Liver (tissue), 9 donors: ENCODE results near the gene TSHR. TPM values are rescaled to one million over a fixed set of nuclear protein-coding genes. Genes with fewer than 3 reads are reported as not detected.

ENCODE experiments used
- DNase-seq: peaks from one replicate; pipeline ENCODE4 v3.0.0-alpha.2; 2017; ENCODE audit warnings: low spot score
- H3K27ac ChIP-seq, 2 donors: one replicate each; pipeline ENCODE4 v1.7.0; 2013; ENCODE audit warnings: inconsistent platforms in 2 of 2, low read length in 2 of 2, control low read depth in 1 of 2, low read depth in 1 of 2, mild to moderate bottlenecking in 1 of 2
- H3K27me3 ChIP-seq, 4 donors: one replicate each; pipeline versions ENCODE4 v1.6.1 to v1.7.0; 2013; ENCODE audit warnings: low read length in 3 of 4, inconsistent platforms in 1 of 4, mild to moderate bottlenecking in 1 of 4, moderate library complexity in 1 of 4; ENCODE audit not compliant: control insufficient read depth in 4 of 4, insufficient read depth in 4 of 4
- H3K36me3 ChIP-seq, 4 donors: one replicate each; pipeline versions ENCODE4 v1.6.1 to v1.7.0; 2013; ENCODE audit warnings: low read length in 3 of 4, mild to moderate bottlenecking in 3 of 4, low read depth in 1 of 4, moderate library complexity in 1 of 4; ENCODE audit not compliant: control insufficient read depth in 4 of 4, insufficient read depth in 3 of 4
- H3K4me1 ChIP-seq, 4 donors: one replicate each; pipeline versions ENCODE4 v1.6.1 to v1.7.0; 2013; ENCODE audit warnings: low read length in 3 of 4, mild to moderate bottlenecking in 3 of 4, moderate library complexity in 1 of 4; ENCODE audit not compliant: control insufficient read depth in 4 of 4, insufficient read depth in 4 of 4
- H3K4me3 ChIP-seq, 3 donors: one replicate each; pipeline versions ENCODE4 v1.6.1 to v1.7.0; 2013; ENCODE audit warnings: low read length in 3 of 3, control low read depth in 1 of 3, low read depth in 1 of 3, mild to moderate bottlenecking in 1 of 3
- H3K9ac ChIP-seq, 2 donors: one replicate each; pipeline ENCODE4 v1.7.0; 2013; ENCODE audit warnings: low read length in 2 of 2, mild to moderate bottlenecking in 2 of 2, moderate library complexity in 2 of 2, control low read depth in 1 of 2, low read depth in 1 of 2
- H3K9me3 ChIP-seq, 4 donors: one replicate each; pipeline versions ENCODE4 v1.6.1 to v1.7.0; 2013; ENCODE audit warnings: low read length in 3 of 4; ENCODE audit not compliant: control insufficient read depth in 4 of 4
- EGR1 ChIP-seq, 2 donors: IDR thresholded peaks; 2 replicates each; pipeline ENCODE4 v1.6.1; 2016 to 2018; ENCODE audit warnings: antibody characterized with exemption in 2 of 2, low read depth in 2 of 2
- FOXA1 ChIP-seq: IDR thresholded peaks from 2 replicates; pipeline ENCODE4 v1.6.1; 2016; ENCODE audit warnings: antibody characterized with exemption
- FOXA2 ChIP-seq: IDR thresholded peaks from 2 replicates; pipeline ENCODE4 v1.6.1; 2016; ENCODE audit warnings: antibody characterized with exemption
- HNF4A ChIP-seq, 2 donors: conservative IDR thresholded peaks; 2 replicates each; pipeline ENCODE4 v1.6.1; 2016; ENCODE audit warnings: antibody characterized with exemption in 2 of 2, mild to moderate bottlenecking in 2 of 2
- JUND ChIP-seq, 2 donors: IDR thresholded peaks; 2 replicates each; pipeline ENCODE4 v1.6.1; 2016; ENCODE audit warnings: antibody characterized with exemption in 2 of 2
- NR2F2 ChIP-seq: IDR thresholded peaks from 2 replicates; pipeline ENCODE4 v1.6.1; 2016; ENCODE audit warnings: antibody characterized with exemption
- RXRA ChIP-seq, 2 donors: IDR thresholded peaks; 2 replicates each; pipeline ENCODE4 v1.6.1; 2017 to 2018; ENCODE audit warnings: antibody characterized with exemption in 2 of 2, mild to moderate bottlenecking in 1 of 2
- SP1 ChIP-seq: IDR thresholded peaks from 2 replicates; pipeline ENCODE4 v1.6.1; 2018; ENCODE audit warnings: antibody characterized with exemption, mild to moderate bottlenecking
- YY1 ChIP-seq: IDR thresholded peaks from 2 replicates; pipeline ENCODE4 v1.6.1; 2016; ENCODE audit warnings: antibody characterized with exemption, mild to moderate bottlenecking
- WGBS: extraction: QIAGEN DNeasy Blood & Tissue Kit; methylation state at CpG from one replicate; pipeline ENCODE4 v1.1.7; 2013; 5-methylcytosine and 5-hydroxymethylcytosine counted together
- polyA plus RNA-seq, 2 donors: library from polyadenylated mRNA; stranded (reverse) in 1 of 2; unstranded in 1 of 2; fragments of 200-250 nt in 1 of 2; fragments of >200 nt in 1 of 2; fragmentation: Nextera tagmentation in 1 of 2; extraction: Ambion mirVana in 1 of 2; gene quantifications; one replicate each; pipeline versions ENCODE4 v1.2.1 to v1.2.3, GENCODE V29; 2013 to 2015
- total RNA-seq, 2 donors: library from RNA; depleted of rRNA; stranded (reverse); fragments of >200 nt; gene quantifications; one replicate each; pipeline ENCODE4 v1.2.3, GENCODE V29; 2014
- TF ChIP-seq, protein P1 (sequence below): IDR thresholded peaks from 2 replicates; pipeline ENCODE4 v1.6.1; 2016; ENCODE audit warnings: antibody characterized with exemption
- TF ChIP-seq, protein P2 (sequence below): fragments of 150-350 bp; IDR thresholded peaks from 2 replicates; pipeline ENCODE4 v1.5.1; 2017; ENCODE audit warnings: improper control_type of control experiment, low read depth, low read length; ENCODE audit not compliant: missing input control
- TF ChIP-seq, protein P3 (sequence below): IDR thresholded peaks from 2 replicates; pipeline ENCODE4 v1.6.1; 2016; ENCODE audit warnings: antibody characterized with exemption
- TF ChIP-seq, protein P4 (sequence below): IDR thresholded peaks from 2 replicates; pipeline ENCODE4 v1.6.1; 2016; ENCODE audit warnings: antibody characterized with exemption
- TF ChIP-seq, protein P5 (sequence below): IDR thresholded peaks from 2 replicates; pipeline ENCODE4 v1.6.1; 2016; ENCODE audit warnings: antibody characterized with exemption, mild to moderate bottlenecking
- donor health status: healthy.
- donor health status: healthy.
- donor health status: healthy.
- donor health status: healthy.
- donor health status: healthy.

The TSHR gene
- total and polyA plus RNA-seq, 4 donors, result 0.08 to 3.2 TPM; not detected in 2

DNA sequence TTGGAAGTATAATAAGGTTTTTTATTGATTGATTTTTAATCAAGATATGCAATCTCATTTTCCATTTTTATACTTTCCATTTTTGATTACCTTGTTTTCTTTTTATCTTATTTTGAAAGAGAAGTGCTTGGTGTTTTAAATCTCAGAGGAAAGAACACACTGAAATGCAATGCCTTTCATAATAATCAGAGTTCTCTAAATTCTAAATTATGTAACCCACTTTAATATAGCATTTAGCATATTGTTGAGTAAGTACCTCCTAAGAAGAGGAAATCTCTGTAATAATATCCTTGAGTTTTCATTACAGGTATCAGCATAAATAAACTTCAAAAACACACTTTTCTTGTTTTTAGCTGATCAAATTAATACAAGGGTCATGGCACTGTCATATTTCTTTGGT, 168.4 kb downstream of the TSHR start (continued):
- TF ChIP-seq, protein P1, sequence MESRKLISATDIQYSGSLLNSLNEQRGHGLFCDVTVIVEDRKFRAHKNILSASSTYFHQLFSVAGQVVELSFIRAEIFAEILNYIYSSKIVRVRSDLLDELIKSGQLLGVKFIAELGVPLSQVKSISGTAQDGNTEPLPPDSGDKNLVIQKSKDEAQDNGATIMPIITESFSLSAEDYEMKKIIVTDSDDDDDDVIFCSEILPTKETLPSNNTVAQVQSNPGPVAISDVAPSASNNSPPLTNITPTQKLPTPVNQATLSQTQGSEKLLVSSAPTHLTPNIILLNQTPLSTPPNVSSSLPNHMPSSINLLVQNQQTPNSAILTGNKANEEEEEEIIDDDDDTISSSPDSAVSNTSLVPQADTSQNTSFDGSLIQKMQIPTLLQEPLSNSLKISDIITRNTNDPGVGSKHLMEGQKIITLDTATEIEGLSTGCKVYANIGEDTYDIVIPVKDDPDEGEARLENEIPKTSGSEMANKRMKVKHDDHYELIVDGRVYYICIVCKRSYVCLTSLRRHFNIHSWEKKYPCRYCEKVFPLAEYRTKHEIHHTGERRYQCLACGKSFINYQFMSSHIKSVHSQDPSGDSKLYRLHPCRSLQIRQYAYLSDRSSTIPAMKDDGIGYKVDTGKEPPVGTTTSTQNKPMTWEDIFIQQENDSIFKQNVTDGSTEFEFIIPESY, result no peak
- no peak for TF ChIP-seq SP1
- no peak for TF ChIP-seq NR2F2
- no peak for TF ChIP-seq EGR1 (IDR thresholded peaks at IDR 0.05; ENCODE audit: low read depth in 2 of 2)
- no peak for TF ChIP-seq RXRA (IDR thresholded peaks at IDR 0.05)

DNA sequence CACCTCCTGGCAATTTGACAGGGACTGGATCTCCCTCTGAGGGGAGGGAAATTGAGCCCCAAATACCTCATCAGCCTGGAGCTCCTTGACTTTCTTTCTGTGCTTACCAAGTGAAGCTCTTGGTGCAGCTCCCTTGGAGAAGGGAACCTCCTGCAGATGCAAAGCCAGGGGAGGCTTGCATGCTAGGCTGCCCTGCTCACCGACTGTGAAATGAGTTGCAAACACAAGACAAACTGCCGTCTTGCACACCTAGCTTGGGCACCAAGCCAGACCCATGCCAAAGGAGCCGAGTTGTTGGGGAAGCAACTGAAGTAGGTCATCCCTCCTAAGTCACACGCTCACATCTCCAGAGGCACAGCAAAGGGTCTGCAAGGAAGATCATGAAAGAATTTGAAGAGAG, 170.1 kb downstream of the TSHR start:
- TF ChIP-seq FOXA1, result no peak
- no peak for TF ChIP-seq JUND (IDR thresholded peaks at IDR 0.05)
- TF ChIP-seq, protein P2, sequence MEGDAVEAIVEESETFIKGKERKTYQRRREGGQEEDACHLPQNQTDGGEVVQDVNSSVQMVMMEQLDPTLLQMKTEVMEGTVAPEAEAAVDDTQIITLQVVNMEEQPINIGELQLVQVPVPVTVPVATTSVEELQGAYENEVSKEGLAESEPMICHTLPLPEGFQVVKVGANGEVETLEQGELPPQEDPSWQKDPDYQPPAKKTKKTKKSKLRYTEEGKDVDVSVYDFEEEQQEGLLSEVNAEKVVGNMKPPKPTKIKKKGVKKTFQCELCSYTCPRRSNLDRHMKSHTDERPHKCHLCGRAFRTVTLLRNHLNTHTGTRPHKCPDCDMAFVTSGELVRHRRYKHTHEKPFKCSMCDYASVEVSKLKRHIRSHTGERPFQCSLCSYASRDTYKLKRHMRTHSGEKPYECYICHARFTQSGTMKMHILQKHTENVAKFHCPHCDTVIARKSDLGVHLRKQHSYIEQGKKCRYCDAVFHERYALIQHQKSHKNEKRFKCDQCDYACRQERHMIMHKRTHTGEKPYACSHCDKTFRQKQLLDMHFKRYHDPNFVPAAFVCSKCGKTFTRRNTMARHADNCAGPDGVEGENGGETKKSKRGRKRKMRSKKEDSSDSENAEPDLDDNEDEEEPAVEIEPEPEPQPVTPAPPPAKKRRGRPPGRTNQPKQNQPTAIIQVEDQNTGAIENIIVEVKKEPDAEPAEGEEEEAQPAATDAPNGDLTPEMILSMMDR, result no peak
- TF ChIP-seq YY1, result no peak
- TF ChIP-seq NR2F2, result no peak
- TF ChIP-seq, protein P1, result no peak
- Histone ChIP-seq H3K36me3 (peaks cover 0 to 9% (median 3%) of the 10 kb centered on the region in 4 donors), H3K4me3 (no peak overlapping the region), H3K9ac (no peak overlapping the region), H3K27ac (no peak overlapping the region), H3K4me1 (no peaks in the 10 kb centered on the region), H3K27me3 (no peaks in the 10 kb centered on the region), H3K9me3 (no peaks in the 10 kb centered on the region)
- WGBS, result 92% methylated on average over 4 of the region's 4 CpGs
- no peak for DNase-seq

DNA sequence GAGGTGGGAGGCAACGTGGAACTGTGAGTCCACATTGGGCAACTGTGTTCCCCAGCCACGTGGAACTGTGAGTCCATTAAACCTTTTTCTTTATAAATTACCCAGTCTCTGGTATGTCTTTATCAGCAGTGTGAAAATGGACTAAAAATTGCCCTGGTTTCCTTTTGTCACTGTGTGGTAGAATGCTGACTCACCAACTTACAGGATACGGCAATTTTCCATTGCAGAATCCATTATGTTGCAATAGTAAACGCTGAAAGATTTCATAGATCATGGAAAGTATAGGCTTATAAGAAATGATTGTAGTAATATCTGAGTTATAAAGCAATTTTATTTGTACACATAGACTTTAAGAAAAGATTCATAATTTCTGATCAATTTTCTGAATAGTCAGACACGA, 172.4 kb downstream of the TSHR start:
- peaks cover 0 to 11% (median 8%) of the 10 kb centered on the region in 4 donors for H3K4me1 ChIP-seq
- H3K27me3 ChIP-seq, result no peaks in the 10 kb centered on the region
- H3K36me3 ChIP-seq, result peaks cover 0 to 3% (median 1%) of the 10 kb centered on the region in 4 donors
- H3K4me3 ChIP-seq, result no peak overlapping the region
- peak overlapping the region in 1 of 2 donors; percentile 23 for H3K27ac ChIP-seq
- no peak for DNase-seq
- no peak overlapping the region for H3K9ac ChIP-seq
- no peaks in the 10 kb centered on the region for H3K9me3 ChIP-seq
- 51% methylated on average over 5 of the region's 5 CpGs for WGBS
- TF ChIP-seq, protein P2, result no peak
- TF ChIP-seq EGR1 (IDR thresholded peaks at IDR 0.05; ENCODE audit: low read depth in 2 of 2) (peak in 1 of 2 donors; percentile 84), YY1 (peak; percentile 74), FOXA2 (no peak), NR2F2 (no peak), FOXA1 (no peak), RXRA (IDR thresholded peaks at IDR 0.05) (peak in 1 of 2 donors; percentile 32), JUND (IDR thresholded peaks at IDR 0.05) (peak in 1 of 2 donors; percentile 81), HNF4A (conservative IDR thresholded peaks at IDR 0.05) (peak in 1 of 2 donors; percentile 57)
- TF ChIP-seq, protein P3, sequence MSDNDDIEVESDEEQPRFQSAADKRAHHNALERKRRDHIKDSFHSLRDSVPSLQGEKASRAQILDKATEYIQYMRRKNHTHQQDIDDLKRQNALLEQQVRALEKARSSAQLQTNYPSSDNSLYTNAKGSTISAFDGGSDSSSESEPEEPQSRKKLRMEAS, result no peak
- TF ChIP-seq, protein P4, sequence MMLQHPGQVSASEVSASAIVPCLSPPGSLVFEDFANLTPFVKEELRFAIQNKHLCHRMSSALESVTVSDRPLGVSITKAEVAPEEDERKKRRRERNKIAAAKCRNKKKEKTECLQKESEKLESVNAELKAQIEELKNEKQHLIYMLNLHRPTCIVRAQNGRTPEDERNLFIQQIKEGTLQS, result no peak
- TF ChIP-seq, protein P1, result no peak
- TF ChIP-seq, protein P5, sequence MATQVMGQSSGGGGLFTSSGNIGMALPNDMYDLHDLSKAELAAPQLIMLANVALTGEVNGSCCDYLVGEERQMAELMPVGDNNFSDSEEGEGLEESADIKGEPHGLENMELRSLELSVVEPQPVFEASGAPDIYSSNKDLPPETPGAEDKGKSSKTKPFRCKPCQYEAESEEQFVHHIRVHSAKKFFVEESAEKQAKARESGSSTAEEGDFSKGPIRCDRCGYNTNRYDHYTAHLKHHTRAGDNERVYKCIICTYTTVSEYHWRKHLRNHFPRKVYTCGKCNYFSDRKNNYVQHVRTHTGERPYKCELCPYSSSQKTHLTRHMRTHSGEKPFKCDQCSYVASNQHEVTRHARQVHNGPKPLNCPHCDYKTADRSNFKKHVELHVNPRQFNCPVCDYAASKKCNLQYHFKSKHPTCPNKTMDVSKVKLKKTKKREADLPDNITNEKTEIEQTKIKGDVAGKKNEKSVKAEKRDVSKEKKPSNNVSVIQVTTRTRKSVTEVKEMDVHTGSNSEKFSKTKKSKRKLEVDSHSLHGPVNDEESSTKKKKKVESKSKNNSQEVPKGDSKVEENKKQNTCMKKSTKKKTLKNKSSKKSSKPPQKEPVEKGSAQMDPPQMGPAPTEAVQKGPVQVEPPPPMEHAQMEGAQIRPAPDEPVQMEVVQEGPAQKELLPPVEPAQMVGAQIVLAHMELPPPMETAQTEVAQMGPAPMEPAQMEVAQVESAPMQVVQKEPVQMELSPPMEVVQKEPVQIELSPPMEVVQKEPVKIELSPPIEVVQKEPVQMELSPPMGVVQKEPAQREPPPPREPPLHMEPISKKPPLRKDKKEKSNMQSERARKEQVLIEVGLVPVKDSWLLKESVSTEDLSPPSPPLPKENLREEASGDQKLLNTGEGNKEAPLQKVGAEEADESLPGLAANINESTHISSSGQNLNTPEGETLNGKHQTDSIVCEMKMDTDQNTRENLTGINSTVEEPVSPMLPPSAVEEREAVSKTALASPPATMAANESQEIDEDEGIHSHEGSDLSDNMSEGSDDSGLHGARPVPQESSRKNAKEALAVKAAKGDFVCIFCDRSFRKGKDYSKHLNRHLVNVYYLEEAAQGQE, result peak; percentile 17
